Upper lobe of right lung (tissue), 1 donor: ENCODE measurements around the gene MRPL55. TPM values are rescaled to one million over a fixed set of nuclear protein-coding genes. Genes with fewer than 3 reads are reported as not detected.

Source experiments
- ATAC-seq: fragments of 200-7000 bp; cut with Tn5 transposase; one replicate; pipeline ENCODE4 v1.9.1; 2020; ENCODE audit warnings: mild to moderate bottlenecking, moderate library complexity
- DNase-seq: peaks from one replicate; pipeline ENCODE4 v3.0.0-alpha.2; 2020
- H3K27ac ChIP-seq: fragments of 200-600 bp; one replicate; pipeline ENCODE4 v1.8.0; 2022
- H3K27me3 ChIP-seq: fragments of 200-600 bp; one replicate; pipeline ENCODE4 v1.8.0; 2022; ENCODE audit warnings: mild to moderate bottlenecking
- H3K36me3 ChIP-seq: fragments of 200-600 bp; one replicate; pipeline ENCODE4 v1.8.0; 2022
- H3K4me1 ChIP-seq: fragments of 200-600 bp; one replicate; pipeline ENCODE4 v1.8.0; 2022
- H3K4me3 ChIP-seq: fragments of 200-600 bp; one replicate; pipeline ENCODE4 v1.8.0; 2022; ENCODE audit warnings: mild to moderate bottlenecking
- H3K9me3 ChIP-seq: fragments of 200-600 bp; one replicate; pipeline ENCODE4 v1.8.0; 2022
- CTCF ChIP-seq: fragments of 200-600 bp; IDR thresholded peaks from one replicate; pipeline ENCODE4 v1.8.0; 2022; ENCODE audit warnings: antibody characterized with exemption
- intact Hi-C: fragments of 100-400 bp; cut with DNase I; formaldehyde crosslinking; loops from one replicate; pipeline ENCODE4 v1.11.0; 2022
- total RNA-seq: library from RNA; stranded (reverse); fragmentation: NEBNext Ultra II Directional; extraction: Animal tissue kit (Norgen Biotek cat#: 25700); gene quantifications from one replicate; pipeline ENCODE4 v1.2.1, GENCODE V29; 2021
- donor health status: DM: no; HTN: yes; CAD: no; lungs with severe emphysema.

The MRPL55 gene
- total RNA-seq, 1 donor from 2014 or later: 39.9 TPM

GRCh38 chr1:228120857-228121489 is 11.9 kb upstream of the MRPL55 start:
- H3K27me3 ChIP-seq: no peaks in the 10 kb centered on the region
- H3K4me3 ChIP-seq: no peak overlapping the region
- H3K9me3 ChIP-seq: no peaks in the 10 kb centered on the region
- no peak for DNase-seq
- no peak for ATAC-seq
- H3K36me3 ChIP-seq: no peaks in the 10 kb centered on the region
- H3K27ac ChIP-seq: no peak overlapping the region
- TF ChIP-seq CTCF: no peak
- intact Hi-C loops: no loop called here
- H3K4me1 ChIP-seq: no peaks in the 10 kb centered on the region

- no peaks in the 10 kb centered on the region for H3K36me3 ChIP-seq
- no peak for TF ChIP-seq CTCF
- no peaks in the 10 kb centered on the region for H3K4me1 ChIP-seq
- H3K27me3 ChIP-seq: no peaks in the 10 kb centered on the region
- H3K4me3 ChIP-seq: no peak overlapping the region
- ATAC-seq (no peak), DNase-seq (no peak)
- no peaks in the 10 kb centered on the region for H3K9me3 ChIP-seq
- intact Hi-C loops: no loop called here
- no peak overlapping the region for H3K27ac ChIP-seq
Observed at GRCh38 chr1:228120351-228120750, 11.3 kb upstream of the MRPL55 start.

GRCh38 chr1:228118040-228118439 is 8.9 kb upstream of the MRPL55 start:
- H3K27me3 ChIP-seq: no peaks in the 10 kb centered on the region
- ATAC-seq: no peak
- intact Hi-C loops: no loop called here
- H3K27ac ChIP-seq: no peak overlapping the region
- H3K36me3 ChIP-seq: no peaks in the 10 kb centered on the region
- H3K9me3 ChIP-seq: no peaks in the 10 kb centered on the region
- H3K4me1 ChIP-seq: no peaks in the 10 kb centered on the region
- DNase-seq: no peak
- no peak for TF ChIP-seq CTCF
- no peak overlapping the region for H3K4me3 ChIP-seq

GRCh38 chr1:228117335-228117734 is 8.2 kb upstream of the MRPL55 start:
- no peaks in the 10 kb centered on the region for H3K36me3 ChIP-seq
- H3K9me3 ChIP-seq: no peaks in the 10 kb centered on the region
- ATAC-seq (no peak), DNase-seq (no peak)
- intact Hi-C loops: no loop called here
- H3K4me3 ChIP-seq: no peak overlapping the region
- no peak overlapping the region for H3K27ac ChIP-seq
- no peak for TF ChIP-seq CTCF
- no peaks in the 10 kb centered on the region for H3K4me1 ChIP-seq
- no peaks in the 10 kb centered on the region for H3K27me3 ChIP-seq

- Histone ChIP-seq H3K27me3 (no peaks in the 10 kb centered on the region), H3K4me1 (peaks cover 11% of the 10 kb centered on the region), H3K36me3 (no peaks in the 10 kb centered on the region), H3K27ac (no peak overlapping the region), H3K4me3 (no peak overlapping the region), H3K9me3 (no peaks in the 10 kb centered on the region)
- ATAC-seq (no peak), DNase-seq (no peak)
- intact Hi-C loops: no loop called here
- TF ChIP-seq CTCF: no peak
Observed at GRCh38 chr1:228114827-228115226, 5.7 kb upstream of the MRPL55 start.

GRCh38 chr1:228112617-228113016 is 3.5 kb upstream of the MRPL55 start:
- peaks cover 22% of the 10 kb centered on the region for H3K4me1 ChIP-seq
- no peak overlapping the region for H3K27ac ChIP-seq
- intact Hi-C loops: no loop called here
- peaks cover 1% of the 10 kb centered on the region for H3K36me3 ChIP-seq
- H3K27me3 ChIP-seq: no peaks in the 10 kb centered on the region
- DNase-seq (no peak), ATAC-seq (no peak)
- no peaks in the 10 kb centered on the region for H3K9me3 ChIP-seq
- H3K4me3 ChIP-seq: no peak overlapping the region
- TF ChIP-seq CTCF: no peak
